Stimulated activated effector memory CD8-positive, alpha-beta T cell treated with anti-CD3 and anti-CD28 coated beads, Interleukin-12 subunit alpha, Interleukin-12 subunit beta, amount 100 ng/mL, for 72 hours (primary cell): Measurements from ENCODE around the gene CALCB.

Experiments used
- ATAC-seq: fragments of 150-1000 bp; cut with Tn5 transposase; 2 replicates; pipeline ENCODE4 v1.10.0; 2021
- DNase-seq, 2 donors: peaks; one replicate each; pipeline ENCODE4 v3.0.0; 2021 to 2022; ENCODE audit warnings: low spot score in 2 of 2
- H3K27ac Mint-ChIP-seq: one replicate; pipeline ENCODE4 v1.8.0; 2022; ENCODE audit warnings: mild to moderate bottlenecking, mixed read lengths
- H3K36me3 Mint-ChIP-seq: one replicate; pipeline ENCODE4 v1.8.0; 2022; ENCODE audit warnings: mild to moderate bottlenecking, mixed read lengths
- H3K4me1 Mint-ChIP-seq: one replicate; pipeline ENCODE4 v1.8.0; 2022; ENCODE audit warnings: mixed read lengths
- H3K4me3 Mint-ChIP-seq: one replicate; pipeline ENCODE4 v1.8.0; 2022; ENCODE audit warnings: mild to moderate bottlenecking, mixed read lengths
- H3K9me3 Mint-ChIP-seq: one replicate; pipeline ENCODE4 v1.8.0; 2022; ENCODE audit warnings: mixed read lengths

The CALCB gene

DNA sequence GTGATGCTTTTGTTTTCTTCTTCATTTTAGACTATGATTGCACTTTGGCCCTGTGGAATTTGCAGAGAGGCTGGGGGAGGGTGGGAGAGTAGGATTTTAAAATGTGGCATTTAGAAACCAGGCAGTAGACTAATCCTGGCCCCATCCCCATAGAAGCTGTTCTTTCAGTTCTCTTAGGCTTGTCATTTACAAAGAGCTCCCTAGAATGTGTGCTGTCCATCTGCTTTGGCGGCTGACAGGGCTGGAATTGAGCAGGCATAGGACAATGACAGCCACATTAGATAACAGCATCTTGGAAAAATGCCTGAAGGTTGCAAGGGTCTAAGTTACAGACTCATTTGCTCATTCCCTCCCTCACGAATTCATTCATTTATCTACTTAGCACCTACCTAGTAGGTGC, 51.1 kb downstream of the CALCB start:
- Mint-ChIP-seq H3K4me3 (no peak overlapping the region), H3K4me1 (no peaks in the 10 kb centered on the region), H3K36me3 (no peaks in the 10 kb centered on the region), H3K27ac (no peak overlapping the region), H3K9me3 (no peaks in the 10 kb centered on the region)
- DNase-seq: no peak
- no peak for ATAC-seq

DNA sequence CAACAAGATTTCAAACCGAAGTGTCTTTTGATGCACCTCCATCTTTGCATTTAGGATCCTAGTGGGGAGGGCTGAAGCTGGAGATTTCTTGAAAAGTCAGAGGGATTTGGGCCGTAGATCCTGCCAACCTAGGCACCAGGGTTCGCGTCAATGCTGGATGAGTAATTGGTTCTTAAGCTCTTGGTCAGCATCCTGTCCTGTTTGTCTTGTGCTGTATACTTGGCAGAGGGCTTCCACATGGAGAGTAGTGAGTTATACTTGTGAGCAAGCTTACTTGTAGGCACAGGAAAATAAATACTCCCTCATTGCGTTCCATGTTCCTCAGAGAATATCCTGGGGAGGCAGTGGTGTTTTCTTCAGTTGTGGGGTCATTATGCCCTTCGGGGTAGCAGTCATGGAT, 53.9 kb downstream of the CALCB start:
- Mint-ChIP-seq H3K9me3 (no peaks in the 10 kb centered on the region), H3K36me3 (no peaks in the 10 kb centered on the region), H3K4me3 (no peak overlapping the region), H3K4me1 (no peaks in the 10 kb centered on the region), H3K27ac (no peak overlapping the region)
- ATAC-seq (no peak), DNase-seq (no peak)
